Endothelial cell (in vitro differentiated cells): ENCODE results near the gene CFAP251. TPM values are rescaled to one million over a fixed set of nuclear protein-coding genes. Genes with fewer than 3 reads are reported as not detected.

Experiments
- DNase-seq: peaks from one replicate; pipeline ENCODE4 v3.0.0; 2021; ENCODE audit warnings: low spot score
- H3K27ac Mint-ChIP-seq: one replicate; pipeline ENCODE4 v1.8.0; 2021; ENCODE audit warnings: mixed read lengths, inconsistent platforms; ENCODE audit not compliant: unreplicated experiment
- H3K27me3 Mint-ChIP-seq: one replicate; pipeline ENCODE4 v1.8.0; 2021; ENCODE audit warnings: mild to moderate bottlenecking, moderate library complexity, mixed read lengths, inconsistent platforms; ENCODE audit not compliant: unreplicated experiment
- H3K36me3 Mint-ChIP-seq: one replicate; pipeline ENCODE4 v1.8.0; 2021; ENCODE audit warnings: mild to moderate bottlenecking, low read depth, mixed read lengths, inconsistent platforms; ENCODE audit not compliant: unreplicated experiment
- H3K4me1 Mint-ChIP-seq: one replicate; pipeline ENCODE4 v1.8.0; 2021; ENCODE audit warnings: mild to moderate bottlenecking, mixed read lengths, inconsistent platforms; ENCODE audit not compliant: unreplicated experiment
- H3K4me3 Mint-ChIP-seq: one replicate; pipeline ENCODE4 v1.8.0; 2021; ENCODE audit warnings: mild to moderate bottlenecking, mixed read lengths, inconsistent platforms; ENCODE audit not compliant: unreplicated experiment
- H3K9me3 Mint-ChIP-seq: one replicate; pipeline ENCODE4 v1.8.0; 2021; ENCODE audit warnings: mixed read lengths, inconsistent platforms; ENCODE audit not compliant: unreplicated experiment
- total RNA-seq: library from RNA; stranded (reverse); fragmentation: NEBNext Ultra II Directional; extraction: Animal tissue kit (Norgen Biotek cat#: 25700); gene quantifications from one replicate; pipeline ENCODE4 v1.2.1, GENCODE V29; 2021; ENCODE audit not compliant: unreplicated experiment
- TF ChIP-seq, protein P1 (sequence below): fragments of 200-600 bp; sonication (generic); IDR thresholded peaks from one replicate; pipeline ENCODE4 v1.5.0; 2021; ENCODE audit warnings: antibody characterized with exemption; ENCODE audit not compliant: unreplicated experiment

The CFAP251 gene
- total RNA-seq, 1 donor from 2014 or later: 0.80 TPM

DNA sequence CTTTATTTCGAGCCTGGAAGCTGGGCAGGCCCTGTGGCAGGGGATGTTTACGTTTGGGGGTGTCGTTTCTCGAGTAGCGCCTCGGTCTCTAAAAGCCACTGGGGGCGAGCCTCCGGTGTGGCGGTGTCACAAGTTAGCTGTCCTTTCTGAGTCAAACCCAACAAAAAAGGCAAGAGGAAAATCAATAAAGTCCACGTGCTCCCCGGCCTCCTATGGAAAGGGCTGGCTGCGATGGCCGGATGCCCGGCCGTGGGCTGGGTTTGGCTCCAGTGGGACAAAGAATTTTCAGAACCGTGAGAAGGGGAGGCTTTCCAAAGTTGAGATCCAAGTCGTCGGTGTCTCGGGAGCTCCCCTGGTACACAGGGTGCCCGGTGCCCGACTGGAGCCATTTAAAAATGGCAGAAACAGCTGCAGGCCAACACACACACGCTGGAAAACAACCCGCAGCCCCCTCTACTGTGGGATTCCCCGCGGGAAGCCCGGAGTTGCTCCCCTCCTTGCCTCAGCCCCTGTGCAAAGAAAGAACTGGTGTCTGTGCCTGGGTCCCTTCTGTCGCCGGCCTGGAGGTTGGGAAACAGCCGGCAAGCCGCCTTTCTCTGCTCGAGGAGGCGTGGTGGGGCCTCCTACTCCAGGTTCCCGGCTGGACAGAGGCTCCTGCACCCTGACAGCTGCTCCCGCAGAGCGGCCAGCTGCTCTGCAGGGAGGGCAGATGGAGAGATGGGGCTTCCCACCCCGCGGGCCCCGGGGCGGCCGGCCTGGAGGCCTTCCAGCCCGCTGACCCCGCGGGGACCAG, 105.1 kb downstream of the CFAP251 start:
- Mint-ChIP-seq H3K4me3 (peak overlapping the region; percentile 89), H3K9me3 (no peaks in the 10 kb centered on the region), H3K27ac (no peak overlapping the region), H3K4me1 (peaks cover 9% of the 10 kb centered on the region), H3K36me3 (peaks cover 6% of the 10 kb centered on the region), H3K27me3 (peaks cover 18% of the 10 kb centered on the region)
- DNase-seq: peak; percentile 23
- TF ChIP-seq, protein P1, sequence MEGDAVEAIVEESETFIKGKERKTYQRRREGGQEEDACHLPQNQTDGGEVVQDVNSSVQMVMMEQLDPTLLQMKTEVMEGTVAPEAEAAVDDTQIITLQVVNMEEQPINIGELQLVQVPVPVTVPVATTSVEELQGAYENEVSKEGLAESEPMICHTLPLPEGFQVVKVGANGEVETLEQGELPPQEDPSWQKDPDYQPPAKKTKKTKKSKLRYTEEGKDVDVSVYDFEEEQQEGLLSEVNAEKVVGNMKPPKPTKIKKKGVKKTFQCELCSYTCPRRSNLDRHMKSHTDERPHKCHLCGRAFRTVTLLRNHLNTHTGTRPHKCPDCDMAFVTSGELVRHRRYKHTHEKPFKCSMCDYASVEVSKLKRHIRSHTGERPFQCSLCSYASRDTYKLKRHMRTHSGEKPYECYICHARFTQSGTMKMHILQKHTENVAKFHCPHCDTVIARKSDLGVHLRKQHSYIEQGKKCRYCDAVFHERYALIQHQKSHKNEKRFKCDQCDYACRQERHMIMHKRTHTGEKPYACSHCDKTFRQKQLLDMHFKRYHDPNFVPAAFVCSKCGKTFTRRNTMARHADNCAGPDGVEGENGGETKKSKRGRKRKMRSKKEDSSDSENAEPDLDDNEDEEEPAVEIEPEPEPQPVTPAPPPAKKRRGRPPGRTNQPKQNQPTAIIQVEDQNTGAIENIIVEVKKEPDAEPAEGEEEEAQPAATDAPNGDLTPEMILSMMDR: no peak

GRCh38 chr12:122024132-122024785, 105.9 kb downstream of the CFAP251 start:
- Mint-ChIP-seq H3K9me3 (no peaks in the 10 kb centered on the region), H3K27me3 (peaks cover 17% of the 10 kb centered on the region), H3K4me1 (peaks cover 9% of the 10 kb centered on the region), H3K36me3 (peaks cover 6% of the 10 kb centered on the region), H3K27ac (no peak overlapping the region), H3K4me3 (no peak overlapping the region)
- DNase-seq: no peak
- TF ChIP-seq, protein P1: no peak

- no peak for DNase-seq
- peaks cover 4% of the 10 kb centered on the region for H3K27me3 Mint-ChIP-seq
- H3K27ac Mint-ChIP-seq: no peak overlapping the region
- H3K4me3 Mint-ChIP-seq: no peak overlapping the region
- TF ChIP-seq, protein P1: no peak
- peaks cover 5% of the 10 kb centered on the region for H3K4me1 Mint-ChIP-seq
- no peaks in the 10 kb centered on the region for H3K9me3 Mint-ChIP-seq
- no peaks in the 10 kb centered on the region for H3K36me3 Mint-ChIP-seq
These were observed 108.4 kb downstream of the CFAP251 start for GRCh38 chr12:122026706-122027333.

- no peaks in the 10 kb centered on the region for H3K9me3 Mint-ChIP-seq
- no peak for DNase-seq
- no peaks in the 10 kb centered on the region for H3K36me3 Mint-ChIP-seq
- no peak overlapping the region for H3K4me3 Mint-ChIP-seq
- TF ChIP-seq, protein P1: no peak
- peaks cover 2% of the 10 kb centered on the region for H3K27me3 Mint-ChIP-seq
- H3K4me1 Mint-ChIP-seq: peaks cover 2% of the 10 kb centered on the region
- H3K27ac Mint-ChIP-seq: no peak overlapping the region
These were observed 109.9 kb downstream of the CFAP251 start for GRCh38 chr12:122028165-122028904.
